ENCODE results near the gene STK33. TPM values are rescaled to one million over a fixed set of nuclear protein-coding genes. Genes with fewer than 3 reads are reported as not detected.

STK33 gene
- total and polyA plus RNA-seq, 2 of the 13 experiments (the other 11 are each of a cell fraction or from before 2014, with no cell fraction given): 2.7 to 12.6 TPM

DNA sequence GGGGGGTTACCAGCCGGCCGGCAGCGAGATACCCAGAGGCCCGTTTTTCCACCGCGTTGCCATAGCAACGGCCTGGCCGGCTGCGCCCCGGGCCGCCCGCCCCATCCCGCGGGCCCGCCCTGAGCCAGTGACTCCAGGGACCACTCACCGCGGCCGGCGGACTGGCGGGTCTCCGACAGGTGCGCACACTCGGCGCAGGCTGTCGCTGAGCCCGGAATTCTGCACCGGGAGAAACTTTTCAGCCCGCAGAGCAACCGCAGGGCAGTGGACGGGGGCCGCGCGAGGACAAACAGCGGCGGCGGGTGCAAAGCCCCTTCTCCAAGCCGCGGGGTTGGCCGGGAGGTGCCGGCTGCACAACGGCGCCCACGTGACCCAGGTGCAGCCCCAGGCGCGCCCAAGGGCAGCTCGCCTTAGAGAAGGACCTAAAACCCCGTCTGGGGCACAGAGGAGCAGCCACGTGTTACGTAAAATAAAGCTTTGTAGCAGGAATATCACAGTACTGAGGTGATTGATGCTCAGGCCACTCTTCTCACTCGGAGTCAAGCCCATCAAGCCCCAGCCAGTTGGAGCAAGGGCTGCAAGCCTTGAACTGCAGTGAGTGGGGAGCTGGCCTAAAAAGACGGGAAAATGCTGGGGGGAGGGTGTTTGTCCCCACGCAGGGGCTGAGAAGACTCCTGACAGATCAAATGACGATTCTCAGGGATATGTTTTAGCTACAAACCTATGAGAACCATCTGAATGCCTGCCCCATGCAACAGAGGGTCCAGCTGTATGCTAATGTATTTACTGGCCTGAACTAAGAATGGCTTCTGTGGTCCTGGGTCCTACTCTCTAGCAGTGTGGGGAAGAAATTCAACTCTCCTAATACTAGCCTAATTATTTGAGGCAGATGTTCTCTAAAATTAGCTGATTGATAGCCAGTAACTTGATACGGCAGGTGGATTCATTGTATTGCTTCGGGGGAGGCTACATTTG, at the start of gene STK33 (continued):
- TF ChIP-seq, protein P1, sequence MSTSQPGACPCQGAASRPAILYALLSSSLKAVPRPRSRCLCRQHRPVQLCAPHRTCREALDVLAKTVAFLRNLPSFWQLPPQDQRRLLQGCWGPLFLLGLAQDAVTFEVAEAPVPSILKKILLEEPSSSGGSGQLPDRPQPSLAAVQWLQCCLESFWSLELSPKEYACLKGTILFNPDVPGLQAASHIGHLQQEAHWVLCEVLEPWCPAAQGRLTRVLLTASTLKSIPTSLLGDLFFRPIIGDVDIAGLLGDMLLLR (CRISPR knock-in tag; IDR thresholded peaks at IDR 0.05): no peak
- TF ChIP-seq ZMYM4 (CRISPR knock-in tag; IDR thresholded peaks at IDR 0.05) (peak; percentile 54), ZNF10 (CRISPR knock-in tag; IDR thresholded peaks at IDR 0.05; ENCODE audit: borderline replicate concordance, low read depth) (no peak), ZNF496 (CRISPR knock-in tag; IDR thresholded peaks at IDR 0.05; ENCODE audit: insufficient replicate concordance) (no peak), POLR2G (IDR thresholded peaks at IDR 0.05; ENCODE audit: low read depth, low read length) (peak; percentile 67), ZNF136 (CRISPR knock-in tag; IDR thresholded peaks at IDR 0.05; ENCODE audit: low read depth) (no peak), ZNF207 (IDR thresholded peaks at IDR 0.05; ENCODE audit: borderline replicate concordance) (no peak), MAFK (conservative IDR thresholded peaks at IDR 0.05 in 1 of 2, IDR thresholded peaks at IDR 0.05 in 1 of 2; ENCODE audit: low read length in 2 of 2) (no peak), POLR2A (IDR thresholded peaks at IDR 0.05; ENCODE audit: insufficient read depth in 1 of 2, low read depth in 2 of 2, low read length in 2 of 2) (peak; percentile 47 to 50; a peak in 2 of 4 replicates), ZNF562 (CRISPR knock-in tag; IDR thresholded peaks at IDR 0.05; ENCODE audit: borderline replicate concordance) (no peak), FOXP1 (IDR thresholded peaks at IDR 0.05) (no peak), FOXP1 (CRISPR knock-in tag; IDR thresholded peaks at IDR 0.05) (no peak), HES4 (CRISPR knock-in tag; IDR thresholded peaks at IDR 0.05; ENCODE audit: borderline replicate concordance) (no peak), ZNF501 (CRISPR knock-in tag; IDR thresholded peaks at IDR 0.05) (peak; percentile 79), ZNF333 (CRISPR knock-in tag; IDR thresholded peaks at IDR 0.05; ENCODE audit: borderline replicate concordance) (0 out of 2 replicates have a peak, but pooled peaks have one; percentile 48), HIVEP1 (CRISPR knock-in tag; IDR thresholded peaks at IDR 0.05) (no peak), ZNF530 (CRISPR knock-in tag; IDR thresholded peaks at IDR 0.05; ENCODE audit: low read depth) (no peak), NBN (conservative IDR thresholded peaks at IDR 0.05) (no peak)
- TF ChIP-seq, protein P2, sequence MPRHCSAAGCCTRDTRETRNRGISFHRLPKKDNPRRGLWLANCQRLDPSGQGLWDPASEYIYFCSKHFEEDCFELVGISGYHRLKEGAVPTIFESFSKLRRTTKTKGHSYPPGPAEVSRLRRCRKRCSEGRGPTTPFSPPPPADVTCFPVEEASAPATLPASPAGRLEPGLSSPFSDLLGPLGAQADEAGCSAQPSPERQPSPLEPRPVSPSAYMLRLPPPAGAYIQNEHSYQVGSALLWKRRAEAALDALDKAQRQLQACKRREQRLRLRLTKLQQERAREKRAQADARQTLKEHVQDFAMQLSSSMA (CRISPR knock-in tag; IDR thresholded peaks at IDR 0.05): no peak
- TF ChIP-seq, protein P3, sequence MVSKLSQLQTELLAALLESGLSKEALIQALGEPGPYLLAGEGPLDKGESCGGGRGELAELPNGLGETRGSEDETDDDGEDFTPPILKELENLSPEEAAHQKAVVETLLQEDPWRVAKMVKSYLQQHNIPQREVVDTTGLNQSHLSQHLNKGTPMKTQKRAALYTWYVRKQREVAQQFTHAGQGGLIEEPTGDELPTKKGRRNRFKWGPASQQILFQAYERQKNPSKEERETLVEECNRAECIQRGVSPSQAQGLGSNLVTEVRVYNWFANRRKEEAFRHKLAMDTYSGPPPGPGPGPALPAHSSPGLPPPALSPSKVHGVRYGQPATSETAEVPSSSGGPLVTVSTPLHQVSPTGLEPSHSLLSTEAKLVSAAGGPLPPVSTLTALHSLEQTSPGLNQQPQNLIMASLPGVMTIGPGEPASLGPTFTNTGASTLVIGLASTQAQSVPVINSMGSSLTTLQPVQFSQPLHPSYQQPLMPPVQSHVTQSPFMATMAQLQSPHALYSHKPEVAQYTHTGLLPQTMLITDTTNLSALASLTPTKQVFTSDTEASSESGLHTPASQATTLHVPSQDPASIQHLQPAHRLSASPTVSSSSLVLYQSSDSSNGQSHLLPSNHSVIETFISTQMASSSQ (IDR thresholded peaks at IDR 0.05; ENCODE audit: low read depth): no peak
- TF ChIP-seq, protein P3 (CRISPR knock-in tag; IDR thresholded peaks at IDR 0.05; ENCODE audit: borderline replicate concordance): peak; percentile 36; the same call in 1 of the 2 replicates
- TF ChIP-seq, protein P4, sequence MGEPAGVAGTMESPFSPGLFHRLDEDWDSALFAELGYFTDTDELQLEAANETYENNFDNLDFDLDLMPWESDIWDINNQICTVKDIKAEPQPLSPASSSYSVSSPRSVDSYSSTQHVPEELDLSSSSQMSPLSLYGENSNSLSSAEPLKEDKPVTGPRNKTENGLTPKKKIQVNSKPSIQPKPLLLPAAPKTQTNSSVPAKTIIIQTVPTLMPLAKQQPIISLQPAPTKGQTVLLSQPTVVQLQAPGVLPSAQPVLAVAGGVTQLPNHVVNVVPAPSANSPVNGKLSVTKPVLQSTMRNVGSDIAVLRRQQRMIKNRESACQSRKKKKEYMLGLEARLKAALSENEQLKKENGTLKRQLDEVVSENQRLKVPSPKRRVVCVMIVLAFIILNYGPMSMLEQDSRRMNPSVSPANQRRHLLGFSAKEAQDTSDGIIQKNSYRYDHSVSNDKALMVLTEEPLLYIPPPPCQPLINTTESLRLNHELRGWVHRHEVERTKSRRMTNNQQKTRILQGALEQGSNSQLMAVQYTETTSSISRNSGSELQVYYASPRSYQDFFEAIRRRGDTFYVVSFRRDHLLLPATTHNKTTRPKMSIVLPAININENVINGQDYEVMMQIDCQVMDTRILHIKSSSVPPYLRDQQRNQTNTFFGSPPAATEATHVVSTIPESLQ (CRISPR knock-in tag; conservative IDR thresholded peaks at IDR 0.05): no peak
